ENCODE data around the gene ZBED1.

- TF ChIP-seq CTCF (IDR thresholded peaks at IDR 0.05), result no peak
- no peak for TF ChIP-seq ZFX (IDR thresholded peaks at IDR 0.05; ENCODE audit: borderline replicate concordance)
Measured at GRCh38 chrX:2447484-2447883, 53.3 kb downstream of the ZBED1 start.
